Stimulated activated naive B cell treated with anti-CD40 and anti-IgM and Interleukin-4, amounts not matched to agents 10 μg/mL and 1 μg/mL and 100 μg/mL, for 72 hours (primary cell): ENCODE data around the gene NR6A1.

Experiments
- ATAC-seq, 2 donors: fragments of 150-1000 bp; cut with Tn5 transposase; replicated peaks; 2 replicates each; pipeline ENCODE4 v1.10.0; 2021; ENCODE audit warnings: moderate library complexity in 1 of 2
- DNase-seq: peaks from one replicate; pipeline ENCODE4 v3.0.0; 2021
- H3K27ac Mint-ChIP-seq: one replicate; pipeline ENCODE4 v1.8.0; 2022; ENCODE audit warnings: mild to moderate bottlenecking, mixed read lengths
- H3K27me3 Mint-ChIP-seq, 2 donors: one replicate each; pipeline ENCODE4 v1.8.0; 2022; ENCODE audit warnings: mixed read lengths in 2 of 2
- H3K36me3 Mint-ChIP-seq, 2 donors: one replicate each; pipeline ENCODE4 v1.8.0; 2022; ENCODE audit warnings: mixed read lengths in 2 of 2, mild to moderate bottlenecking in 1 of 2
- H3K4me1 Mint-ChIP-seq, 2 donors: one replicate each; pipeline ENCODE4 v1.8.0; 2022; ENCODE audit warnings: mixed read lengths in 2 of 2, mild to moderate bottlenecking in 1 of 2
- H3K4me3 Mint-ChIP-seq, 2 donors: one replicate each; pipeline ENCODE4 v1.8.0; 2022; ENCODE audit warnings: mild to moderate bottlenecking in 2 of 2, mixed read lengths in 2 of 2, moderate library complexity in 1 of 2
- H3K9me3 Mint-ChIP-seq, 2 donors: one replicate each; pipeline ENCODE4 v1.8.0; 2022; ENCODE audit warnings: mixed read lengths in 2 of 2, mild to moderate bottlenecking in 1 of 2

The NR6A1 gene

GRCh38 chr9:124479371-124479770 is 291.7 kb downstream of the NR6A1 start:
- Mint-ChIP-seq H3K36me3 (no peaks in the 10 kb centered on the region), H3K27ac (no peak overlapping the region), H3K9me3 (peaks cover 3 to 5% of the 10 kb centered on the region in 2 donors), H3K4me1 (peaks cover 1 to 5% of the 10 kb centered on the region in 2 donors), H3K27me3 (peaks cover 43 to 63% of the 10 kb centered on the region in 2 donors), H3K4me3 (no peak overlapping the region)
- no peak for ATAC-seq
- no peak for DNase-seq

- no peak for ATAC-seq
- Mint-ChIP-seq H3K4me3 (no peak overlapping the region), H3K36me3 (no peaks in the 10 kb centered on the region), H3K27me3 (peaks cover 47 to 67% of the 10 kb centered on the region in 2 donors), H3K9me3 (peaks cover 1 to 3% of the 10 kb centered on the region in 2 donors), H3K4me1 (peaks cover 1 to 5% of the 10 kb centered on the region in 2 donors), H3K27ac (no peak overlapping the region)
- DNase-seq: no peak
Measured at GRCh38 chr9:124478354-124478753, 292.8 kb downstream of the NR6A1 start.

GRCh38 chr9:124477648-124478285 is 293.3 kb downstream of the NR6A1 start:
- no peak overlapping the region for H3K27ac Mint-ChIP-seq
- peaks cover 46 to 67% of the 10 kb centered on the region in 2 donors for H3K27me3 Mint-ChIP-seq
- no peaks in the 10 kb centered on the region for H3K36me3 Mint-ChIP-seq
- DNase-seq (no peak), ATAC-seq (peak in 1 of 2 donors; percentile 12)
- H3K4me1 Mint-ChIP-seq: peaks cover 1 to 5% of the 10 kb centered on the region in 2 donors
- no peaks in the 10 kb centered on the region for H3K9me3 Mint-ChIP-seq
- H3K4me3 Mint-ChIP-seq: no peak overlapping the region

GRCh38 chr9:124477211-124477647 is 293.9 kb downstream of the NR6A1 start:
- Mint-ChIP-seq H3K9me3 (no peaks in the 10 kb centered on the region), H3K4me1 (peaks cover 1 to 5% of the 10 kb centered on the region in 2 donors), H3K27me3 (peaks cover 48 to 71% of the 10 kb centered on the region in 2 donors), H3K36me3 (no peaks in the 10 kb centered on the region), H3K4me3 (no peak overlapping the region), H3K27ac (no peak overlapping the region)
- no peak for DNase-seq
- ATAC-seq: peak; percentile 36 to 45

GRCh38 chr9:124475868-124476690 is 295.0 kb downstream of the NR6A1 start:
- no peak for ATAC-seq
- H3K4me1 Mint-ChIP-seq: peaks cover 1 to 5% of the 10 kb centered on the region in 2 donors
- no peak overlapping the region for H3K4me3 Mint-ChIP-seq
- no peak overlapping the region for H3K27ac Mint-ChIP-seq
- H3K27me3 Mint-ChIP-seq: peaks cover 52 to 78% of the 10 kb centered on the region in 2 donors
- DNase-seq: no peak
- no peaks in the 10 kb centered on the region for H3K36me3 Mint-ChIP-seq
- no peaks in the 10 kb centered on the region for H3K9me3 Mint-ChIP-seq

- H3K4me1 Mint-ChIP-seq: peaks cover 1 to 3% of the 10 kb centered on the region in 2 donors
- H3K36me3 Mint-ChIP-seq: no peaks in the 10 kb centered on the region
- peaks cover 50 to 82% of the 10 kb centered on the region in 2 donors for H3K27me3 Mint-ChIP-seq
- no peak overlapping the region for H3K4me3 Mint-ChIP-seq
- H3K9me3 Mint-ChIP-seq: no peaks in the 10 kb centered on the region
- no peak for ATAC-seq
- no peak for DNase-seq
- no peak overlapping the region for H3K27ac Mint-ChIP-seq
Measured at GRCh38 chr9:124475158-124475867, 295.8 kb downstream of the NR6A1 start.

- ATAC-seq: no peak
- no peak overlapping the region for H3K27ac Mint-ChIP-seq
- H3K27me3 Mint-ChIP-seq: peaks cover 39 to 73% of the 10 kb centered on the region in 2 donors
- no peaks in the 10 kb centered on the region for H3K36me3 Mint-ChIP-seq
- H3K4me3 Mint-ChIP-seq: no peak overlapping the region
- no peak for DNase-seq
- peaks cover 0 to 1% of the 10 kb centered on the region in 2 donors for H3K4me1 Mint-ChIP-seq
- H3K9me3 Mint-ChIP-seq: no peaks in the 10 kb centered on the region
Measured at GRCh38 chr9:124474151-124474550, 297.0 kb downstream of the NR6A1 start.

- Mint-ChIP-seq H3K27me3 (peaks cover 37 to 73% of the 10 kb centered on the region in 2 donors), H3K4me3 (no peak overlapping the region), H3K27ac (no peak overlapping the region), H3K4me1 (peaks cover 7 to 8% of the 10 kb centered on the region in 2 donors), H3K36me3 (no peaks in the 10 kb centered on the region), H3K9me3 (no peaks in the 10 kb centered on the region)
- no peak for ATAC-seq
- DNase-seq: no peak
Measured at GRCh38 chr9:124473310-124473709, 297.8 kb downstream of the NR6A1 start.

GRCh38 chr9:124472770-124473169 is 298.3 kb downstream of the NR6A1 start:
- Mint-ChIP-seq H3K4me3 (no peak overlapping the region), H3K4me1 (peaks cover 8% of the 10 kb centered on the region in 2 donors), H3K9me3 (no peaks in the 10 kb centered on the region), H3K27ac (no peak overlapping the region), H3K27me3 (peaks cover 35 to 69% of the 10 kb centered on the region in 2 donors), H3K36me3 (no peaks in the 10 kb centered on the region)
- DNase-seq (no peak), ATAC-seq (no peak)

GRCh38 chr9:124471761-124472160 is 299.4 kb downstream of the NR6A1 start:
- ATAC-seq: no peak
- H3K4me3 Mint-ChIP-seq: no peak overlapping the region
- H3K9me3 Mint-ChIP-seq: no peaks in the 10 kb centered on the region
- H3K27ac Mint-ChIP-seq: no peak overlapping the region
- H3K27me3 Mint-ChIP-seq: peaks cover 35 to 65% of the 10 kb centered on the region in 2 donors
- no peaks in the 10 kb centered on the region for H3K36me3 Mint-ChIP-seq
- no peak for DNase-seq
- peaks cover 7 to 8% of the 10 kb centered on the region in 2 donors for H3K4me1 Mint-ChIP-seq

- Mint-ChIP-seq H3K4me3 (no peak overlapping the region), H3K4me1 (peaks cover 7 to 8% of the 10 kb centered on the region in 2 donors), H3K27me3 (peaks cover 34 to 57% of the 10 kb centered on the region in 2 donors), H3K9me3 (no peaks in the 10 kb centered on the region), H3K36me3 (no peaks in the 10 kb centered on the region), H3K27ac (no peak overlapping the region)
- no peak for DNase-seq
- no peak for ATAC-seq
Measured at GRCh38 chr9:124470726-124471125, 300.4 kb downstream of the NR6A1 start.

GRCh38 chr9:124470306-124470705 is 300.8 kb downstream of the NR6A1 start:
- Mint-ChIP-seq H3K4me3 (no peak overlapping the region), H3K27me3 (peaks cover 33 to 57% of the 10 kb centered on the region in 2 donors), H3K27ac (no peak overlapping the region), H3K4me1 (peaks cover 7 to 8% of the 10 kb centered on the region in 2 donors), H3K9me3 (no peaks in the 10 kb centered on the region), H3K36me3 (no peaks in the 10 kb centered on the region)
- DNase-seq (no peak), ATAC-seq (no peak)

- H3K4me3 Mint-ChIP-seq: no peak overlapping the region
- H3K36me3 Mint-ChIP-seq: no peaks in the 10 kb centered on the region
- peaks cover 7 to 8% of the 10 kb centered on the region in 2 donors for H3K4me1 Mint-ChIP-seq
- ATAC-seq (no peak), DNase-seq (no peak)
- H3K27me3 Mint-ChIP-seq: peaks cover 33 to 52% of the 10 kb centered on the region in 2 donors
- H3K9me3 Mint-ChIP-seq: no peaks in the 10 kb centered on the region
- H3K27ac Mint-ChIP-seq: peak overlapping the region; percentile 85
Measured at GRCh38 chr9:124469011-124469832, 301.9 kb downstream of the NR6A1 start.
